ENCODE results near the gene PIK3R1. TPM values are rescaled to one million over a fixed set of nuclear protein-coding genes. Genes with fewer than 3 reads are reported as not detected.

The PIK3R1 gene
- total RNA-seq, 4 donors from 2014 or later, result 44.9 to 222 (median 81.6) TPM

DNA sequence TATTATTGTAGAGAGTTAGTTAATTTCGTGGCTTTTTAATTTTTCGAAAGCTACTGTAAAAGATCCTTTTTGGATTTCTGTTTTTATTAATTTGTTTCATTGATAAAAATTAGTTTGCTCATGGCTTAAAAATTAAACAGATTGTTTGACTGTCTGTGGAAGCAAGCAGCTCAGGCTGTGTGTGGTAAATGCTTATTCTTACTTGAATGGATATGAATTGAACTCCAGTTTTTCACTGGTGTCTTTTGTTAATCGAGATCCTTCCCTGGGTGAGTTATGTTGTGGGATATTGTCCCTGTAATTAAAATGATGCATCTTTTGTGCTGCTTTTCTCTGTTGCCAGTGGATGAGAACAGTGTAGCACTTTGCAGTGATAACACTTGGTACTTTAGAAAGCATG is 75.3 kb downstream of the PIK3R1 start:
- Histone ChIP-seq H3K27me3 (no peaks in the 10 kb centered on the region), H3K4me1 (peaks cover 26 to 64% (median 48%) of the 10 kb centered on the region in 4 donors), H3K27ac (peak overlapping the region in 2 of 4 donors; percentile 84 to 93), H3K36me3 (peaks cover 0 to 42% (median 20%) of the 10 kb centered on the region in 4 donors), H3K4me3 (no peak overlapping the region), H3K9me3 (no peaks in the 10 kb centered on the region)
- in situ Hi-C loops (cut with MboI; ENCODE audit: low pct_ligation_motif_present in 1 of 4, low pct_unique_long_range_greater_than_20kb in 1 of 4, low sequenced_read_pairs in 3 of 4) (loop anchor here (25.0 kb wide), 2 partner anchors 171 to 671 kb away; no protein-coding TSS in a partner anchor), intact Hi-C loops (cut with DNase I; ENCODE audit: low total_unique reads) (no loop called here)
- TF ChIP-seq POLR2AphosphoS5 (IDR thresholded peaks at IDR 0.05) (no peak), EP300 (IDR thresholded peaks at IDR 0.05; ENCODE audit: low read depth) (no peak), POLR2A (IDR thresholded peaks at IDR 0.05) (no peak)
- TF ChIP-seq, protein P1, sequence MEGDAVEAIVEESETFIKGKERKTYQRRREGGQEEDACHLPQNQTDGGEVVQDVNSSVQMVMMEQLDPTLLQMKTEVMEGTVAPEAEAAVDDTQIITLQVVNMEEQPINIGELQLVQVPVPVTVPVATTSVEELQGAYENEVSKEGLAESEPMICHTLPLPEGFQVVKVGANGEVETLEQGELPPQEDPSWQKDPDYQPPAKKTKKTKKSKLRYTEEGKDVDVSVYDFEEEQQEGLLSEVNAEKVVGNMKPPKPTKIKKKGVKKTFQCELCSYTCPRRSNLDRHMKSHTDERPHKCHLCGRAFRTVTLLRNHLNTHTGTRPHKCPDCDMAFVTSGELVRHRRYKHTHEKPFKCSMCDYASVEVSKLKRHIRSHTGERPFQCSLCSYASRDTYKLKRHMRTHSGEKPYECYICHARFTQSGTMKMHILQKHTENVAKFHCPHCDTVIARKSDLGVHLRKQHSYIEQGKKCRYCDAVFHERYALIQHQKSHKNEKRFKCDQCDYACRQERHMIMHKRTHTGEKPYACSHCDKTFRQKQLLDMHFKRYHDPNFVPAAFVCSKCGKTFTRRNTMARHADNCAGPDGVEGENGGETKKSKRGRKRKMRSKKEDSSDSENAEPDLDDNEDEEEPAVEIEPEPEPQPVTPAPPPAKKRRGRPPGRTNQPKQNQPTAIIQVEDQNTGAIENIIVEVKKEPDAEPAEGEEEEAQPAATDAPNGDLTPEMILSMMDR (IDR thresholded peaks at IDR 0.05), result no peak
- DNase-seq, result no peak
- WGBS, 2 donors (ENCODE audit: low coverage in 1 of 2), result 75 to 85% methylated on average over 3 of the region's 3 CpGs

DNA sequence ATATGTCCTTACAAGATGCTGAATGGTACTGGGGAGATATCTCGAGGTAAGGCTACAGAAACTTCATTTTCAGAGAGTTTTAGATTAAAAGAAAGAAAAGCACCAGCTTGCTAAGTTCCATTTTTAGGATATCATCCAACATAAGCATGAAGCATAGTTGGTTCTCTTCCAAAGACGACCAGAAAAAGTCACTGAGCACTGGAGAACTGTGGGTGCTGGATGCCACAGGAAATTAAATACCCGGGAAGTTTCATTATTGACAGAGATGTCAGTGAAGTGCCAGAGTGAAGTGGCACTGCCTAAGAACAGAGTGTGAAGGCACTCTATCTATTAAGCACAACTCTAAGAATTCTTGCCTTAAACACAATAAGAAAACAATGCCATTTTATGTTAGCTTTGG is 76.8 kb downstream of the PIK3R1 start:
- WGBS, 2 donors (ENCODE audit: low coverage in 1 of 2), result 43 to 44% methylated on average over 3 of the region's 3 CpGs
- Histone ChIP-seq H3K4me1 (peaks cover 11 to 49% (median 33%) of the 10 kb centered on the region in 4 donors), H3K27me3 (no peaks in the 10 kb centered on the region), H3K9me3 (no peaks in the 10 kb centered on the region), H3K27ac (no peak overlapping the region), H3K36me3 (peaks cover 0 to 56% (median 27%) of the 10 kb centered on the region in 4 donors), H3K4me3 (no peak overlapping the region)
- TF ChIP-seq POLR2A (IDR thresholded peaks at IDR 0.05), result no peak
- no peak for TF ChIP-seq EP300 (IDR thresholded peaks at IDR 0.05; ENCODE audit: low read depth)
- TF ChIP-seq, protein P1 (IDR thresholded peaks at IDR 0.05), result no peak
- no peak for TF ChIP-seq POLR2AphosphoS5 (IDR thresholded peaks at IDR 0.05)
- DNase-seq, result no peak
- intact Hi-C loops (cut with DNase I; ENCODE audit: low total_unique reads), result no loop called here
- in situ Hi-C loops (cut with MboI; ENCODE audit: low pct_ligation_motif_present in 1 of 4, low pct_unique_long_range_greater_than_20kb in 1 of 4, low sequenced_read_pairs in 3 of 4), result loop anchor here (25.0 kb wide), 2 partner anchors 170 to 670 kb away; no protein-coding TSS in a partner anchor

DNA sequence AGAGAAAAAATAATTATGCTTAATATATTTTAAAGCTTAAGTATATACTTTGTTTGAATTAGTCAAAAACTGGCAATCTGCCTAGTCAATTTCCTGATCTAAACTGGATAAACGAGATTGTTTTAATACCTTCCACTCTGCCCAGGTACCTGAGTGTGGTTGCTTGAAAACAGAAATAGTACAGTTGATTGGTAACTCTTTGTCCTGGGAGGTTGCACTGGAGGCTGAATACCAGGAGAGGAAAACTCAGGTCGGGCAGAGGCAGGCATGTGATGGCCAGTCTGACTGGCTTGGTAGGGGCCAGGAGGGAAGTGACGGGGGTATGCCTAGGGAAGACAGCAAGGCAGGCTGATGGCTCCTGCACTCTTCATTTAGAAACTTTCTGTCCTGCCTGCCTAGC is 80.2 kb downstream of the PIK3R1 start:
- in situ Hi-C loops (cut with MboI; ENCODE audit: low pct_ligation_motif_present in 1 of 4, low pct_unique_long_range_greater_than_20kb in 1 of 4, low sequenced_read_pairs in 3 of 4), result loop anchor here (25.0 kb wide), 2 partner anchors 167 to 667 kb away; no protein-coding TSS in a partner anchor
- Histone ChIP-seq H3K4me3 (no peak overlapping the region), H3K27ac (no peak overlapping the region), H3K4me1 (peaks cover 0 to 18% (median 3%) of the 10 kb centered on the region in 4 donors), H3K36me3 (peaks cover 0 to 77% (median 37%) of the 10 kb centered on the region in 4 donors), H3K9me3 (no peaks in the 10 kb centered on the region), H3K27me3 (no peaks in the 10 kb centered on the region)
- TF ChIP-seq POLR2A (IDR thresholded peaks at IDR 0.05) (no peak), POLR2AphosphoS5 (IDR thresholded peaks at IDR 0.05) (no peak), EP300 (IDR thresholded peaks at IDR 0.05; ENCODE audit: low read depth) (no peak)
- TF ChIP-seq, protein P1 (IDR thresholded peaks at IDR 0.05), result no peak
- WGBS, 2 donors (ENCODE audit: low coverage in 1 of 2), result 50 to 81% methylated on average over 1 to 3 of the region's 3 CpGs
- DNase-seq, result no peak
- intact Hi-C loops (cut with DNase I; ENCODE audit: low total_unique reads), result no loop called here

DNA sequence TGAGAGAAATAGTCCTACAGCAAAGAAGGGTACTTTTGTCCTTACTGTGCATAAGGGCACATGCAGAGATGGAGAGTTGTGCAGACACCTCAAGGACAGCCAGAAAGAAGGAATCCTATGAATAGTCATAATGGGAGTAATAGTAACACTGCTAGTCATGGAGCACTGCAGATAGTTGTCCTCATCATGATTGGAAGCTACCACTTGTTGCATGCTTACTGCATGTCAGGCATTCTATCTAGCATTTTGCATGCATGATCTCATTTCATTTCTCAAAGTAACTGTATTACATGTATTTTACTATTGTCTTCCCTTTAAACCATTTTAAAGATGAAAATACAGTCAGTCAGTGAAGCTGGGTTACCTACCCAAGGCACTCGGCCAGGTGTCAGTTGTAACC is 81.3 kb downstream of the PIK3R1 start:
- intact Hi-C loops (cut with DNase I; ENCODE audit: low total_unique reads), result no loop called here

More for the DNA sequence above, 81.3 kb downstream of the PIK3R1 start:
- DNase-seq, result no peak
- H3K27ac ChIP-seq, result no peak overlapping the region
- peaks cover 0 to 6% (median 2%) of the 10 kb centered on the region in 4 donors for H3K4me1 ChIP-seq
- H3K4me3 ChIP-seq, result no peak overlapping the region
- TF ChIP-seq POLR2AphosphoS5 (IDR thresholded peaks at IDR 0.05) (no peak), EP300 (IDR thresholded peaks at IDR 0.05; ENCODE audit: low read depth) (no peak), POLR2A (IDR thresholded peaks at IDR 0.05) (no peak)
- TF ChIP-seq, protein P1 (IDR thresholded peaks at IDR 0.05), result no peak
- H3K36me3 ChIP-seq, result peaks cover 0 to 76% (median 36%) of the 10 kb centered on the region in 4 donors
- in situ Hi-C loops (cut with MboI; ENCODE audit: low pct_ligation_motif_present in 1 of 4, low pct_unique_long_range_greater_than_20kb in 1 of 4, low sequenced_read_pairs in 3 of 4), result loop anchor here (25.0 kb wide), 2 partner anchors 165 to 665 kb away; no protein-coding TSS in a partner anchor
- H3K27me3 ChIP-seq, result no peaks in the 10 kb centered on the region
- WGBS, 2 donors (ENCODE audit: low coverage in 1 of 2), result 96 to 100% methylated on average over 1 of the region's 1 CpG
- no peaks in the 10 kb centered on the region for H3K9me3 ChIP-seq
